A204.1 (cell line): ENCODE data around the gene PLK4.
"Not testable (repeated sequence)": the region's sequence is repeated elsewhere in the genome, so short reads cannot be mapped to it uniquely, and the experiment has no call there.

Experiments used
- FAIRE-seq: peaks from 2 replicates; lab custom pipeline; 2012; peaks lifted over from hg19 to GRCh38; lab: Jason Lieb, UNC

The PLK4 gene

DNA sequence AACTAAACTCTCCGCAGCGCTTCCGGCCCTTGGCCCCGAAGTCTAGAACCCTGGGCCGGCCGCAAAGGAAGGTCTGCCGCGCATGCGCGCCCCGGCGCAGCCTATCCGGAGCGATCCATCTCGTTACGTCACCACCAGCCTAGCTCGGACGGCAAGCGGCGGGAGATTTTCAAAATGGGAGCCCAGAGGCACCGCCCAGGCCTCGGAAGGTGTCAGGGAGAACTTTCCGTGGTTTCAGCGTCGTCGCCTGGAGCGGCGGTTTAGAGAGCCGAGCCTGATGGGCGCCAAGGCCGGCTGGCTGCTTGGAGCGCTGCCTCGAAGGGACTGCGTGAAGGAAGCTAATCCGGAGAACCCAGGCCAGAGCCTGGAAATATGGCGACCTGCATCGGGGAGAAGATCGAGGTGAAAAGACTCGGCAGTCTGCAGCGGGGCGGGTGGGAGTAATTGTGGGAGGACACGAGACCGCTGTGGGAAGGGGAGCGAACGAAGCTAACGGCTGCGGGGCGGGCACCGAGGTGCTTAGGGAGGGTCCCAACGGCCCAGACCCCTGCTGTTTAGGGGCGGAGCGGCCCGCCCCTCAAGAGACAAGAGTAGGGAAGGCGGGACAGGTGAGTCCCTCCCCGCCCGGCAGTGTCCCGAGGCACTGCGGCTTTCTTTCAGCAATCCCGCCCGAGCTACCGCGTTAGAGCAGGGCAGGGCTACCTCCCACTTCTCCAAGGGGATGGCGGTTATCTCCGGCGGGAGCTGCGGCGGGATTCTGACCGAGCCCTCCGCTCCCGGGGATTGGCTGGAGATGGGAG is at the start of gene PLK4:
TSS of gene PLK4 (plus strand) at position 131 of the 800 bp plus-strand sequence. CDS start at position 373, 242 bp downstream.
- FAIRE-seq, result peak; percentile 93

DNA sequence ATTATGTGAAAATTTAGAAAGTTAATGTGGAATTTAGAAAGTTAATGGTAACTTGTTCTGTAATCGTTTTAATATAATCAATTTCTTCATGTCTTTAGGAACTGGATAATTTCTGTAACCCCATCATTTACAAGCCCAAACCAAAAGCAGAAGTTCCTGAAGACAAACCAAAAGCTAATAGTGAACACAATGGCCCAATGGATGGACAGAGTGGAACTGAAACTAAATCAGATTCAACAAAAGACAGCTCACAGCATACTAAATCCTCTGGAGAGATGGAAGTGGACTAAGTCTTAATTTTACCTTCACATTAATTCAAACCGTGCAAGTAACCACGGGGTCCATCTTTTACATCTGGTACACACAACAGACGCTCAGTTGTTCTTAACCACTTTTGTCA is 48.1 kb upstream of the PLK4 start:
- no peak for FAIRE-seq

DNA sequence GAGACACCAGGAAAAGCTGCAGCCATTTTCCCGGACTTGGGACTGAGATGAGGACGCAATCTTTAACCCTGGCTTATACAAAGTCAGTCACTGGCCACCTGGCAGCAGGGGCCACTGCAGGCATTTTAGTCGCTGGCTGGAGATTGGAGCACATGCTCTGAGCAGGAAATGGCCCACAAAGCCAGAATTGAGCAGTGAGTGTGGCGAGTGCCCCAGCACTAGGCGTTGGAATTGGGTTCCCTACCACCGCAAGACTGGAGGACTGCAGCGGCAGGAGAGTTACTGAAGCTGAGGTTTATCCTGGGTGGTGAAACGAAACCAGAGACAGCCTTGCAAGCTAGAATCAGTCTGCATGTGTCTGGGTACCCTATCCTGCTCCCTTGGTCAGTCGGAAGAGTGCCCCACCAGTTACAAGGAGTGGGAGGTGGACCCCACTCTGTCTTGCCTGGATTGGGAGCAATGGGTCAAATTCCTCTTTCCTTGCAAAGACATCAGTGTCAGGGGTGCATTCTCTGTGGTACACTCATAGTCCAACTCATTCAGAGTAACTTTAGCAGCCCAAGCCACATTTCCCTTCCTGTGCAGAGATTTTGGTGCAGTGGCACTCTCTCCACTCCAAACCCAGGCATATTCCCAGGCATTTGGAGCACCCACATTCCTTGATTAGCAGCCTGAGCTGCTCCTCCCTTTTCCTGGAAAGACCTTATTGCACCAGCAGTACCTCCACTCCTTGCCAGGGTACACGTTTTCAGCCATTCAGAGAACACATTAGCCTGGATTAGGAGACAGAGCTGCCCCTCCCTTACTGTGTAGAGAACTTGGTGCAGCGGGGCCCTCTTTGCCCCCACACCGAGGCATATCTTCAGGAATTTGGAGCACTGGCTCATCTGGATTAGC is 36.7 kb upstream of the PLK4 start:
- FAIRE-seq, result no peak

DNA sequence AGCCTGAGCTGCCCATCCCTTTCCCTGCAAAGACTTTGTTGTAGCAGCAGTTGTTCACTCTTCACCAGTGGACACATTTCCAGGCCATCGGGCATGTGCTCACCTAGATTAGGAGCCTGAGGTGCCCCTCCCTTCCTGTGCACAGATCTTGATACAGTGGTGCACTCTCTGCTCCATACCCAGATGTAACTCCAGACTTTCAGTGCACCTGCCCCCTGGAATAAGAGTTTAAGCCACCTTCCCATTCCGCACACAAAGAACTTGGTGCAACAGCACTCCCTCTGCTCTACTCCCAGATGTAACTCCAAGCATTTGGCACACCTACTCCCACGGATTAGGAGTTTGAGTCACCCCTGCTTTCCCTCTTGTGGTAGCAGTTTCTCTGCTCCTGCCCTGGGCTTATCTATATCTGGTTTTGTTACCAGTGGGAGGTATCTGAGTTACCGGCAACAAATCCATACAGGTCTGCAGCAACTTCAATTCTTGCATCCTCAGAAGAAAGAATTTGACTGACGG is 36.0 kb upstream of the PLK4 start:
- FAIRE-seq, result no peak

DNA sequence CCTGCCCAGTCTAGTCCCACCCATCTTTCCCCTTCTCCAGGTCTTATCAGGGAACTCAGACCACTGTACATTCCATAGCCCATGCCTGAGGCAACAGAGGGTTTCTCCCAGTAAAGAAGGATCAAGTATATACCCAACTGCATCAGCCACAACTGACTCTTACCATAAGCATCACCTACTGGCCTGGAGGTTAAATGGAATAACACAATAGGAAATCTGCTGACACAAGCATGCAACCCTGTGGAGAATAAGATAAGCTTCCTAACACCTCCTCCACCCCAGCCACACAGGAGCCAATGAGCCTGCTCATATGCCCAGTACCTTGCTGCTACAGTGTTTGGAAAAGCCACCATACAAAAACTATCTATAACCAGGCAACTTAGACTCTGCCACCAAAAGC is 34.6 kb upstream of the PLK4 start:
- FAIRE-seq, result no peak

DNA sequence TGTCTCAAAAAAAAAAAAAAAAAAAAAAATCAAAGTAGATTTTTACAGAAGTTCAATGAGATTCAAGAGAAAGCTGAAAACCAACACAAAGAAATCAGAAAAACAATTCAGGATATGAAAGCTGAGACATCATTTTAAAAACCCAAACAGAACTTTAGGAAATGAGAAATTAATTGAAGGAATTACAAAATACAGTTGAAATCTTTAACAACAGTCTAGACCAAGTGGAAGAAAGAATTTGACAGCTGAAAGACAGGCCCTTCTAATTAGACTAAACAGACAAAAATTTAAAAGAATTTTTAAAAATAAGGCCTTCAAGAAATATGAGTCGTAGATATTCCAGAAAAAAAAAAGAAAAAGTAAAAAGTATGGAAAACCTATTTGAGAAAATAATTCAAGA is 33.9 kb upstream of the PLK4 start:
- FAIRE-seq, result no peak

DNA sequence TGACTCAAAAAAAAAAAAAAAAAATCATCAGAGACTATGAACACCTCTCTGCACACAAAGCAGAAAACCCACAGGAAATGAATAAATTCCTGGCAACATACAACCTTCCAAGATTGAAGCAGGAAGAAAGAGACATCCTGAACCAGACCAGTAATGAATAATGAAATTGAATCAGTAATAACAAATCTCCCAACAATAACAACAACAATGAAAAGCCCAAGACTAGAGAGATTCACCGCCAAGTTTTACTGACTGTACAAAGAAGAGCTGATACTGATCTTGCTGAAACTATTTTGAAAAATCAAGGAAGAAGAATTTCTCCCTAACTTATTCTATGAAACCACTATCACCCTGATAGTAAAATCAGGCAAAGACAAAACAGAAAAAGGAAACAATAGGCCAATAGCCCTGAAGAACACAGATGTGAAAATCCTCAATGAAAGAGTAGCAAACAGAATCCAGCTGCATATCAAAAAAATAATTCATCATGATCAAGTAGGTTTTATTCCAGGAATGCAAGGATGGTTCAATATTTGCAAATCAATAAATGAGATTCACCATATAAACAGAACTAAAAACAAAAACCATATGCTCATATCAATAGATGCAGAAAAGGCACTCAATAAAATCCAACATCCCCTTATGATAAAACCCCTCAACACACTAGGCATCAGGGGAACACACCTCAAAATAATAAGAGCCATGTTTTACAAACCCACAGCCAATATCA is 31.0 kb upstream of the PLK4 start:
- no peak for FAIRE-seq

DNA sequence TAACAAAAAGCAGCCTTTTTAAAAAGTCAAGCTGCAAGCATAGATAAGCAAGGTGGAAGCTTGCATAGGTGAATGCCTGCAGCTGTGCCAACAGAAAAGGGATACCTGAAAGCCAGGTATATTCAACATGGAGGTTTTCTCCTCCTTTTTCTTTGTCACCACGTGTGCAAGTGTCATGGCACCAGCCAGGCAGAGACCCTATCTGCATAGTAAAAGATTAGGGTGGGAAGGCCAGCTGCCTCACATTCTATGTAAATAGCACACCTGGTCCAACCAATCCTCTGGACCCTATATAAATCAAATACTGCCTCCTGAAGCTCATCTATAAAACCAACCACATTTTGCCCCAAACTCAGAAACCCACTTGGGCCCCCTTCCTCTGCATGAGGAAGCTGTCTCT is 28.0 kb upstream of the PLK4 start:
- no peak for FAIRE-seq

DNA sequence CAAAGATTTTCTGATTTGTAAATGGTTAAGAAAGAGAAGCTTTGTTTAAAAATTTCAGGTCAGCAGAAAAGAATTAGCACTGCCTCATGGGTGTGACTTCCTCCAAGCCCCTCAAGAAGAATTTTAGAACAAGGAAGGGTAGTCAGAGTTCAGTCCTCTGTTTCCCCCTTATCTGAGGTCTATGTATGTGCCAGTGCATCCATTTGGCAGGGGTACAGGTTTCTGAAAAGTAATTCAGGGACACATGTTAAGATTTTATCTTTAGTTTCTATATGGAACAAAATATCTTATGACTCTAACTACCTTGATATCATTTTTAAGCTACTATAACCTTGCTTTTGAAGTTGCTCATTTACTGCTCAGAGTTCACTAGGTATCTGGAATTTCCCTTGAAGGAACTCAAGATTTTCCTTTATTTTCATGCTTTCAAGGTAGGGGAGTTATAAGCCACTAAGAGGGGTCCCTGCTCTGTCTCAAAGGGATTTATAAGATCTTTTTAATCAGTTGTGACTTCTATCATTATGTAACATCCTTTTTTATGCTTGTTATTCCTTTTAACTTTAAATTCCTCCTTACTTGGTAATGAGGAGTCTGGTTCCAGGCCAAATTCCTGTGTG is 24.4 kb upstream of the PLK4 start:
- FAIRE-seq, result no peak

DNA sequence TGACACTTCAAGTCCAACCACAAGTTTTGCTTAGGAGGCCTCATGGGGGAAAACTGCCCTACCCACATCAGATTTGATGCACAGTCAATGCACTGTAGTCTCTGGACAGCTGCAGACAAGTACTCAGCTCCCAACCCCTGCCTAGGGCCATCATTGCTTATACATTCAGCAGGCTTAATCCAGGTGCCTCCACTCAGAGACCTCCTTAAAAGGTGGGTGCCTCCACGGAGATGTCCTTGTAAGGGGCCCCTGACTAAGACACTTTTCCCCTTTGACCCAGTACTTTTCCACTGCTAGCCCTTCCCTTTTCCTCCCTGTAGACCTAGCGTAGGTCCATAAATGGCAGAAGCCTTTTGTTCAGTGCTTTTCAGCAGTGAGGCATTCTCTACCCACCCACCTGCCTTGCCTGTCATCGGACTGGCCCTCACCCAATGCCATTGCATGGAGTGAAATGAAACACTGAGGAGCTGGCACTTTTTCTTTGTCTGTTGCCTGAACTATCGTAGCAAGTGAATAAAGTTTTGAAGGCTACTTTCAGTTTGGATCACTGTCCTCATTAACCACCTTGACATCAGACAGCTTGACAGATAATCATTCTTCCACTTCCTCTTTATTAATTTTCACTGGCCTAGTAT is 23.8 kb upstream of the PLK4 start:
- FAIRE-seq, result no peak

DNA sequence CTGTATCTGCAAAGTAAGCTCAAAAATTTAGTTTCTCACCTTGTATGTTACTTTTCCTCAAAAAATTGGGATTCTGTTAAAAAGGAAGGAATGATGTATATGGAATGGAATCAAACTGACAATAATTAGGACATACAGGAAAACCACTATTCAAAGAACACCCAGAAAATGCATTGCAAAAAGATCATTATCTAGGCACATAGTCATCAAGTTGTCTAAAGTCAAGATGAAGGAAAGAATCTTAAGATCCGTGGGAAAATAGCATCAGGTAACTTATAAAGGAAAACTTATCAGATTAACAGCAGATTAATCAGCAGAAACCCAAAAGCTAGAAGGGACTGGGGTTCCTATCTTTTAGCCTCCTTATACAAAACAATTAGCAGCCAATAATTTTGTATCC is 23.1 kb upstream of the PLK4 start:
- FAIRE-seq, result no peak

DNA sequence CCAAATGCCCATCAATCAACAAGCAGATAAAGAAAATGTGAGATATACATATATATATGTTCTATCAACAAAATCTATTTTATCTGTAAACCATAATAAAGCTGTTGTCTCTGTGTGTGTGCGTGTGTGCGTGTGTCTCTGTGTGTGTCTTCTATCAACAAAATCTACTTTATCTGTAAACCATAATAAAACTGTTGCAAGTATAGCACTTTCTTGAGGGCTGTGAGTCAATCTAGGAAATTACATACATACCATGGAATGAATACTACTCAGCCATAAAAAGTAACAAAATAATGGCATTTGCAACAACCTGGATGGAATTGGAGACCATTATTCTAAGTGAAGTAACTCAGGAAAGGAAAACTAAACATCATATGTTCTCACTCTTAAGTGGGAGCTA is 12.5 kb upstream of the PLK4 start:
- no peak for FAIRE-seq

DNA sequence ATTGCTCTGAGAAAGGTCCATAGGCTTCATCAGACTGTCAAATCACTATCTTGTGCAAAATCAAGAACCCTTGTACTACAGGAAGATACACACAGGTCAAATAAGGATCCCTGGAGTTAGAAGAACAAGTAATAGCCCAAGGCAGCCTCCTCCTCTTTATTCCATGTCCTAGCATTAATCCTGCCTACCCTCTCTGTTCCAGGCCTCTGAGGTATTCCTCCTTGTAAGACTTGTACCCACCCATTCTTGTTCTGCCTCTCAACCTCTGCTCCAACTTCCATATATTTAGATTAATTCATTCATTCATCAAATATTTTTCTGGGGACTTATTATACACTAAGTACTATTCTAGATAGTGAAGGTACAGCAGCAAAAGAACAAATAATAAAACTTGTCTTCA is 10.4 kb upstream of the PLK4 start:
- no peak for FAIRE-seq

DNA sequence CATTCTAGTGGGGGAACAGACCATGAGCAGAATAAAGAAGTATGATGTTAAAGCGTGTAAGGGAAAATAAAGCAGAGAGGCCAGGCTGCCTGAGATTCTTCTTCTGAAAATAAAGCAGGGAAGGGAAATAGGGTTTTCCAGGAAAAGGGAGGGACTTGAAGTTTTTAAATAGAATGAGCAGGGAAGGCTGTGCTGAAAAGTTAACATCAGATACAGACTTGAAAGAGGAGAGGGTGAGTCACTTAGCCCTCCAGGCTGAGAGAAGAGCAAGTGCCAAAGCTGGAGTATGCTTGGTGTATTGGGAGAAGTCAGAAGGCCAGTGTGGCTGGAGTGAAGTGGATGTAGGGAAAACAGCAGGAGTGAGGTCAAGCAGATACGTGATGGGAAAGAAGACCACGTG is 10.0 kb upstream of the PLK4 start:
- FAIRE-seq, result no peak

DNA sequence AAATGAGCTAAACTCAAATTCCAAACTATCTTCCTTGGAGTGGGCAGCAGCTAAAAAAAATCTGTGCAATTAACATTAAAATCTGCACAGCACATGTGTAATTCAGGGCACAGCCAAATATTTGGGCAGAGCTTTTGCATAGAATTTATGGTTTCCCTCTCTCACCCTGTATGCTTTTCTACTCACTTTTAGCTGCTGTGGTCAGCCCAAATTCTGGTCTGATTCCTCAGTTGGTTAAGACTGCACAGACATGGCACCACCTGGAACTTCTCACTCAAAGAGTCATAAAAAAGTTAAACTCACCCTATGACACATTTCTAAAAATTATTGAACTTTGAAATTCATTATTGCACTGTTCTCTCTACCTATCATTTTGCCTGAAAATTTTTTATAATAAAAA is 4.9 kb upstream of the PLK4 start:
- FAIRE-seq, result no peak

DNA sequence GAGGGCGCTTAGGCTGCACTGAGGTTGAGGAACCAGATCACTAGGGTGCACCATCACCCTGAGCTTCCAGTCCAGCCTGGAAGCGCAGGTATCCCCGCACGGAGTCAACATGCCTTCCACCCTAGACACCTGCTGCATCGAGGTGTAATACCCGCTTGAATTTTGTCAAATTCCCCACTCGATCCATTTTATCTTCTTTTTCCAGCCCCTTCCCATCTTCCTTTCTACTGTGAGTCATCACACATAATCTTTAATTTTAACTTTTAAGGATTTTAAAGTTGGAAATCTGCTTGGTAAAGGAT is 821 bp downstream of the PLK4 start:
- FAIRE-seq, result no peak

DNA sequence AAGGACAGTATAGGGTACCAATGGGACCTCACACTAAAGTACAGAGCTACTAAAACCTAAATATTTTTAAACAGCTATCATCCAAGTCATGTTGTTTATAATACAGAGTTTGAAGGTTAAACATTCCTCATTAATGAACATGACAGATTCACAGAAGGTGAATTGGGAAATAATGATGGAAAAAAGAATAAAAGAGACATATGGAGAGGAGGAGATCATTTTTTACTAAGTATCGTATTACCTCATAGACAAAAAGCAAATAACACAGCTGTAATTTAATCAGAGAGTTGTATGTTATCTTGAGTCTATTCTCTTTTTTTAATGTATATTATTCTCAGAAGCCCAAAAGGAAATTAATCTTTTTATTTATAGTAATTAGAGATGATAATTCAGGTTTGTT is 7.9 kb downstream of the PLK4 start:
- FAIRE-seq, result no peak

DNA sequence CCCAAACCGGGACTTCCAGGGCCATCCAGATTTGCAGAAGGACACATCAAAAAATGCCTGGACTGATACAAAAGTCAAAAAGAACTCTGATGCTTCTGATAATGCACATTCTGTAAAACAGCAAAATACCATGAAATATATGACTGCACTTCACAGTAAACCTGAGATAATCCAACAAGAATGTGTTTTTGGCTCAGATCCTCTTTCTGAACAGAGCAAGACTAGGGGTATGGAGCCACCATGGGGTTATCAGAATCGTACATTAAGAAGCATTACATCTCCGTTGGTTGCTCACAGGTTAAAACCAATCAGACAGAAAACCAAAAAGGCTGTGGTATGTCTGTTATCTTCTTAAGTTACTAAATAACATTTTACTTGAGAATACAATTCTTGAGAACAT is 9.2 kb downstream of the PLK4 start:
- no peak for FAIRE-seq

DNA sequence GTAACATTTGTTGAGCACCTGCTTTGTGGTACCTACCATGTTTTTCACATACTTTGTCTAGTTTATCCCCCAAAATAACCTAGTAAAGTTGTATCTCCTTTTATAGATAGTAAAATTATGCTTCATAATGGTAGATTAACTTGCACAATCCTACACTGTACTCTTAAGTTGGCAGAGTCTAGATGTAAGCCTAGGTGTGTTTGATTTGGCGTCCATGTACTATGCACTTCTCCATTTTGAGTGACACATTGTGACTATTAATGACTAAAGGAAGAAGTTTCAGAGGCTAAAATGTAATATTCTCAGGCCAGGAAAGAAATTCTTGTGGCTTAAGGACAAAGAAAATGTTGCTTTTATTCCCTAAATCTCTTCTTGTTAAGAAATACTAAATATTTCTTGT is 15.4 kb downstream of the PLK4 start:
- FAIRE-seq, result no peak

DNA sequence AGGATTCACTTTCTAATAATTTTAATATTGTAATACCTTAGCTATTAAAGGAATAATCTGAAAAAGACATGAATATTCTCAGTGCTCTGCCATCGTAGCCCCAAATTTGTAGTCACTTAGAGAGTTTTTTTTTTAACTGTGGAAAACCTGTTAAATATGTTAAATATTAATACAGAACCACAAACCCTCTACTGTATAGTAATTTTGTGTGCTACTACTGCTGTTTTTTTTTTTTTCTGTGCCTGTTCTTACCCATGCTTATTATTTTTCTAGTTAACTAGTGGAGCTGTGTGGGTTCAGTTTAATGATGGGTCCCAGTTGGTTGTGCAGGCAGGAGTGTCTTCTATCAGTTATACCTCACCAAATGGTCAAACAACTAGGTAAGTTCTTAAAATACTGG is 15.8 kb downstream of the PLK4 start:
- FAIRE-seq, result no peak

DNA sequence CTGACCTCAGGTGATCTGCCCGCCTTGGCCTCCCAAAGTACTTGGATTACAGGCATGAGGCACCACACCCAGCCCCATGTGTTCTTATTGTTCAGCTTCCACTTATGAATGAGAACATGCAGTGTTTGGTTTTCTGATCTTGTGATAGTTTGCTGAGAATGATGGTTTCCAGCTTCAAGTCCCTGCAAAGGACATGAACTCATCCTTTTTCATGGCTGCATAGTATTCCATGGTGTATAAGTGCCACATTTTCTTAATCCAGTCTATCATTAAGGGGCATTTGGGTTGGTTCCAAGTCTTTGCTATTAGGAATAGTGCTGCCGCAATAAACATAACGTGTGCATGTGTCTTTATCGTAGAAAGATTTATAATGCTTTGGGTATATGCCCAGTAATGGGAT is 19.0 kb downstream of the PLK4 start:
- not testable (repeated sequence) for FAIRE-seq

DNA sequence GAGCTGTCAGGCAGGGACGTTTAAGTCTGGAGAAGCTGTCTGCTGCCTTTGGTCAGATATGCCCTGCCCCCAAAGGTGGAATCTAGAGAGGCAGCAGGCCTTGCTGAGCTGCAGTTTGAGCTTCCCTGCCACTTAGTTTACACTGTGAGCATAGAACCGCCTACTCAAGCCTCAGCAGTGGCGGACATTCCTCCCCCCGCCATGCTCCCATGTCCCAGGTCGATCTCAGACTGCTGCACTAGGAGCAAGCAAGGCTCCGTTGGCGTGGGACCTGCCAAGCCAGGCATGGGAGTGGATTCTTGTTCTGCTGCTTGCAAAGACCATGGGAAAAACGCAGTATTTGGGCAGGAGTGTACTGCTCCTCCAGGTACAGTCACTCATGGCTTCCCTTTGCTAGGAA is 24.3 kb downstream of the PLK4 start:
- FAIRE-seq, result no peak
